Gastroesophageal sphincter (tissue), 3 donors: ENCODE measurements around the gene DMD.

Experiments
- EP300 ChIP-seq: sonication (generic); formaldehyde crosslinking; IDR thresholded peaks from one replicate; pipeline ENCODE4 v1.6.1; 2017; ENCODE audit warnings: antibody characterized with exemption, mild to moderate bottlenecking
- POLR2AphosphoS5 ChIP-seq: sonication (generic); formaldehyde crosslinking; IDR thresholded peaks from one replicate; pipeline ENCODE4 v1.6.1; 2017; ENCODE audit warnings: antibody characterized with exemption
- TF ChIP-seq, protein P1 (sequence below), 4 experiments: fragments of 200-600 bp in 2 of 4; fragments of 450-650 bp in 2 of 4; sonication (generic) in 1 of 4; IDR thresholded peaks; one replicate each; pipeline ENCODE4 v1.5.1; 2017 to 2019; ENCODE audit warnings: antibody characterized with exemption in 4 of 4, mild to moderate bottlenecking in 2 of 4, moderate library complexity in 2 of 4

DNA sequence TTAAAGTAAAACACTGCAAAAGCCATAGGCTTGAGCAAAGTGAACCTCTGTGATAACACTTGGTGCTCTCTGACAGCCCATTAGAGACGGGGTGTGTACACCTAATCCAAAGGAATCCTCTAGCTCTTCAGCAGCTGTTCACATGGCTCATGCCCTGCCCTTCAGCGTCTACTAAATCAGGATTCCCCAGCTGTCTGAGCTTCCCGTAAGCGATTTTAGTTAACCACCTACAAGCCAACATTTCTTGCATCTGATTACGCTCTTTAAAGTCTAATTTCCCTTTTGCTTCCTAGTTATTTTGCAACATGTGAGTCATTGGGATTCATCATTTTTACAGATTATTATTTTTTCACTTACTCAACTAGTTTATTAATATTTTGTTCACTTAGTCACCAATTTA, 6.5 kb downstream of the DMD start:
- TF ChIP-seq, protein P1, sequence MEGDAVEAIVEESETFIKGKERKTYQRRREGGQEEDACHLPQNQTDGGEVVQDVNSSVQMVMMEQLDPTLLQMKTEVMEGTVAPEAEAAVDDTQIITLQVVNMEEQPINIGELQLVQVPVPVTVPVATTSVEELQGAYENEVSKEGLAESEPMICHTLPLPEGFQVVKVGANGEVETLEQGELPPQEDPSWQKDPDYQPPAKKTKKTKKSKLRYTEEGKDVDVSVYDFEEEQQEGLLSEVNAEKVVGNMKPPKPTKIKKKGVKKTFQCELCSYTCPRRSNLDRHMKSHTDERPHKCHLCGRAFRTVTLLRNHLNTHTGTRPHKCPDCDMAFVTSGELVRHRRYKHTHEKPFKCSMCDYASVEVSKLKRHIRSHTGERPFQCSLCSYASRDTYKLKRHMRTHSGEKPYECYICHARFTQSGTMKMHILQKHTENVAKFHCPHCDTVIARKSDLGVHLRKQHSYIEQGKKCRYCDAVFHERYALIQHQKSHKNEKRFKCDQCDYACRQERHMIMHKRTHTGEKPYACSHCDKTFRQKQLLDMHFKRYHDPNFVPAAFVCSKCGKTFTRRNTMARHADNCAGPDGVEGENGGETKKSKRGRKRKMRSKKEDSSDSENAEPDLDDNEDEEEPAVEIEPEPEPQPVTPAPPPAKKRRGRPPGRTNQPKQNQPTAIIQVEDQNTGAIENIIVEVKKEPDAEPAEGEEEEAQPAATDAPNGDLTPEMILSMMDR (IDR thresholded peaks at IDR 0.05), result no peak
- TF ChIP-seq EP300 (no peak), POLR2AphosphoS5 (peak; percentile 81)
